AG04449 (cell line): ENCODE measurements around the gene SAPCD1.

Source experiments
- CTCF ChIA-PET: fragments of 350-600 bp; formaldehyde crosslinking; extraction: SDS; loops from one replicate; lab custom pipeline; 2021; ENCODE audit warnings: antibody characterized with exemption; lab: Yijun Ruan, JAX
- POLR2A ChIA-PET: fragments of 400-600, 350-600 bp; formaldehyde crosslinking; extraction: SDS; loops from one replicate; lab custom pipeline; 2020; ENCODE audit warnings: antibody characterized with exemption, inconsistent platforms; lab: Yijun Ruan, JAX
- DNase-seq: peaks from one replicate; pipeline ENCODE4 v3.0.0-alpha.2; 2010; ENCODE audit warnings: low read depth, low spot score
- H3K4me3 ChIP-seq: 2 replicates; pipeline ENCODE4 v1.5.1; 2011; ENCODE audit warnings: low read depth, mild to moderate bottlenecking, control low read depth, low read length
- TF ChIP-seq, protein P1 (sequence below): IDR thresholded peaks from one replicate; pipeline ENCODE4 v1.5.1; 2011; ENCODE audit warnings: mild to moderate bottlenecking, moderate library complexity, low read length, control low read depth, inconsistent platforms; ENCODE audit not compliant: insufficient read depth; ENCODE audit errors: missing control alignments

The SAPCD1 gene

DNA sequence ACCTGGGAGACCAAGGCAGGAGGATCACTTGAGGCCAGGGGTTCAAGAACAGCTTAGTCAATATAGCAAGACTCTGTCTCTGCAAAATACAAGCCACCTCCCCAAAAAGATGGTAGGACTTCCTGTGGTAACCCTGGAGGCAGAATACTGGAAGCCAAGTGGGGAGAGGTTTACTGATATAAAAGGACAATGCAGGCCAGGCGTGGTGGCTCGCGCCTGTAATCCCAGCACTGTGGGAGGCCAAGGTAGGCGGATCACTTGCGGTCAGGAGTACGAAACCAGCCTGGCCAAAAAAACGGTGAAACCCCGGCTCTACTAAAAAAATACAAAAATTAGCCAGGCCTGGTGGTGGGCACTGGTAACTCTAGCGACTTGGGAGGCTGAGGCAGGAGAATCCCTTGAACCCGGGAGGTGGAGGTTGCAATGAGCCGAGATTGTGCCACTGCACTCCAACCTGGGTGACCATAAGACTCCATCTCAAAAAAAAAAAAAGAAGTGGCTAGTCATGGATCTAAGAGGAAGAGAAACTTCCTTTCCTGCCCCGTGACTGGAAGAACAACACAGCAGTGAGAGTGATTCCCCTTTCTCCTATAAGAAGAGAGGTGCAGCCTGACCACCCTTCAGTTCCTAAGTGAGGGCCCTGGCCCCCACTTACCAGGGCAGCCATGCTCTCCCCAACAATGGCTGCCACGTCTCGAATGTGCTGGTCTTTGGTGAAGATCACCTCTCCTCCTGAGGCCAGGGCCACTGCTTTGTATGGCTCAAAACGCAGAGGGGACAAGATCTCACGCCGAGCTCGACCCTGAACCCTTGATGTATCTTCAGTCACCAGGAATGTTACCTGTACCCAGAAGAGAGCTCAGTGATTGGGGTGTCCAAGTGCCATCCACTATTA is 6.2 kb downstream of the SAPCD1 start:
- CTCF ChIA-PET, result interaction anchor here (0.9 to 3.4 kb wide), 19 partner anchors 11 to 95 kb away, joined by 3 to 29 read pairs (median 8); partner anchors contain the start of genes ABHD16A, LY6G5C, MSH5 and VARS1
- POLR2A ChIA-PET, result no interaction called here
- TF ChIP-seq, protein P1, sequence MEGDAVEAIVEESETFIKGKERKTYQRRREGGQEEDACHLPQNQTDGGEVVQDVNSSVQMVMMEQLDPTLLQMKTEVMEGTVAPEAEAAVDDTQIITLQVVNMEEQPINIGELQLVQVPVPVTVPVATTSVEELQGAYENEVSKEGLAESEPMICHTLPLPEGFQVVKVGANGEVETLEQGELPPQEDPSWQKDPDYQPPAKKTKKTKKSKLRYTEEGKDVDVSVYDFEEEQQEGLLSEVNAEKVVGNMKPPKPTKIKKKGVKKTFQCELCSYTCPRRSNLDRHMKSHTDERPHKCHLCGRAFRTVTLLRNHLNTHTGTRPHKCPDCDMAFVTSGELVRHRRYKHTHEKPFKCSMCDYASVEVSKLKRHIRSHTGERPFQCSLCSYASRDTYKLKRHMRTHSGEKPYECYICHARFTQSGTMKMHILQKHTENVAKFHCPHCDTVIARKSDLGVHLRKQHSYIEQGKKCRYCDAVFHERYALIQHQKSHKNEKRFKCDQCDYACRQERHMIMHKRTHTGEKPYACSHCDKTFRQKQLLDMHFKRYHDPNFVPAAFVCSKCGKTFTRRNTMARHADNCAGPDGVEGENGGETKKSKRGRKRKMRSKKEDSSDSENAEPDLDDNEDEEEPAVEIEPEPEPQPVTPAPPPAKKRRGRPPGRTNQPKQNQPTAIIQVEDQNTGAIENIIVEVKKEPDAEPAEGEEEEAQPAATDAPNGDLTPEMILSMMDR, result no peak
- DNase-seq, result no peak
- H3K4me3 ChIP-seq, result no peak overlapping the region

DNA sequence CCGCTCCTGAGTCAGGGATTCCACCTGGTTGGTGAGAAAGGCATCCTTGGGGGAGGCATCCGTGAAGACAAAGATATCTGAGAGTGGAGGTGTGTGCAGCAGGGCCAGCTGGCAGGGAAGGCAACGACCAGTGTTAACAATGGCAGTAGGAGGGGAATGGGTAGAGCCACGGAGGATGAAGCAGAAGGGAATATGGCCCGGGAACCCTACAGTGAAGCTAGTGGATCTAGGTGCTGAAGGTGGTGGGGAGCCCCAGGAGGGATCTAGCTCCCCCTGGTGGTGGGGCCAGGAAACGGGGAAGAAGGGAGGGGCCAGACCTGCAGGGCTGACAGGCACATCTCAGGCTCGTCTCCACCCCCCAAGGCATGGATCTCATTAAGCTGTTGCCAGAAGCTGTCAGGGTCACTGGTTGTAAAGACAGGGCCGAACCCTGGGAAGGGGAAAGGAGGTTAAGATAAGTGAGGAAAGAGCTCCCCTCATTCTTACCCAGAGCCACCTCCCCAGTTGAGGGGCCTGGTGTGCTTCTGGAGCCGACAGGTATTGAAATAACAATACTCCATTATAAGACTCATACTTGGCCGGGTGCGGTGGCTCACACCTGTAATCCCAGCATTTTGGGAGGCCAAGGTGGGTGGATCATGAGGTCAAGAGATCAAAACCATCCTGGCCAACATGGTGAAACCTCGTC is 7.4 kb downstream of the SAPCD1 start:
- no peak for DNase-seq
- ChIA-PET CTCF (interaction anchor here (0.6 to 3.4 kb wide), 33 partner anchors 8 to 103 kb away, joined by 3 to 29 read pairs (median 7); partner anchors contain the start of genes ABHD16A, CSNK2B, LSM2 and LY6G5C), POLR2A (interaction anchor here (0.7 to 1.4 kb wide), 3 partner anchors 26 to 58 kb away, joined by 3 read pairs; partner anchors contain the start of genes CLIC1, HSPA1B and VARS1)
- TF ChIP-seq, protein P1, result peak; percentile 78
- no peak overlapping the region for H3K4me3 ChIP-seq

DNA sequence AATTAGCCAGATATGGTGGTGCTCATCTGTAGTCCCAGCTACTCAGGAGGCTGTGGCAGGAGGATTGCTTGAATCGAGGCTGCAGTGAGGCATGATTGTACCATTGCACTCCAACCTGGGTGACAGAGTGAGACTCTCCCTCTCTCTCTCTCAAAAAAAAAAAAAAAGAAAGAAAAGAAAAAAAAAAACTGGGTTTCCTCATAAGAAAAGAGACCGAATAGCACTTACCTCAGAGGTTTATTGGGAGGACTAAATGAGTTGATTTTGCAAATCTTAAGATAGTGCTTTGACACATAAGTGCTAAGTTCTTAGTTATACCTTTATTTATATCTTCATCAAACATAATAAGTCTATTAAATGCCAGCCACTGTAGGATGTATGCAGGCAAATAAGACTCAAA is 8.4 kb downstream of the SAPCD1 start:
- TF ChIP-seq, protein P1, result no peak
- no peak overlapping the region for H3K4me3 ChIP-seq
- POLR2A ChIA-PET, result interaction anchor here (0.5 to 1.4 kb wide), 2 partner anchors 10 to 25 kb away, joined by 3 read pairs; partner anchors contain the start of gene VARS1
- DNase-seq, result no peak
- CTCF ChIA-PET, result interaction anchor here (0.5 to 3.4 kb wide), 17 partner anchors 8 to 172 kb away, joined by 3 to 29 read pairs (median 8); partner anchors contain the start of genes ABHD16A, LSM2, LY6G5C and MSH5

DNA sequence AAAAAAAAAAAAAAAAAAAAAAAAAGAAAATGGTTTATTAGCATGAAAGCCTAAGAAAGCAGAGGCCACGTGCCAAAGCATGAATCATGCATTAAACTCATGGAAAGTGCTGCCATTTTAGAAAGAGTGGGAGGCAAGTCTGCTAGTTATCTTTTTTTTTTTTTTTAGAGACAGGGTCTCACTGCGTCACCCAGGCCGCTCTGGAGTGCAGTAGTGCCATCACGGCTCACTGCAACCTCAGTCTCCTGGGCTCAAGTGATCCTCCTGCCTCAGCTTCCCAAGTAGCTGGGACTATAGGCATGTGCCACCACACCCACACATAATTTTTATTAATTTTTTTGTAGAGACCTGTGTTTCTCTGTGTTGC is 9.5 kb downstream of the SAPCD1 start:
- ChIA-PET POLR2A (no interaction called here), CTCF (interaction anchor here (0.6 to 3.4 kb wide), 5 partner anchors 12 to 91 kb away, joined by 3 to 29 read pairs (median 6); partner anchors contain the start of gene LY6G5C)
- H3K4me3 ChIP-seq, result no peak overlapping the region
- TF ChIP-seq, protein P1, result no peak
- no peak for DNase-seq

DNA sequence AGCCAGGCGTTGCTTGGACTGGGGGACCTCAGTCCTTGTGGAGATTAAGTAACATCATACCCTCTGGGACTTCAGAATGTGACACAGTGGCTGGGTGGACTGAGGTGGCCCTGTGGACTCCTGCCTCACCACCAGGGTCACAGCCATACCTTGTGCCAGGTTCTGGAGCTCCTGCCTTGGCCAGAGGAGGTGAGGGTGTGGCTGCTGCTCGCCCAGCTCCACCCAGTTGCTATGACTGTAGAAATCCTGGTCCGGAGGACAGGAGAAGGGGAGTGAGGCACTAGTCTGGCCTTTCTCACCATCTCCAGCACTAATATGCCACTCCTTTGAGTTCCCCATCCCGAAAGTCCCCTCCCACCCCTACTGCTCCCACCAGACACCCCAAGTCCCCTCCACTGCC is 12.7 kb downstream of the SAPCD1 start:
- no peak overlapping the region for H3K4me3 ChIP-seq
- no peak for DNase-seq
- ChIA-PET CTCF (interaction anchor here (0.9 to 2.8 kb wide), 3 partner anchors 10 to 45 kb away, joined by 3 to 17 read pairs (median 5); no protein-coding TSS in a partner anchor), POLR2A (interaction anchor here (1.4 kb wide), 1 partner anchor 52 kb away, joined by 5 read pairs; the partner anchor contains the start of gene HSPA1B)
- TF ChIP-seq, protein P1, result no peak
